ENCODE data around the gene SORBS1.

DNA sequence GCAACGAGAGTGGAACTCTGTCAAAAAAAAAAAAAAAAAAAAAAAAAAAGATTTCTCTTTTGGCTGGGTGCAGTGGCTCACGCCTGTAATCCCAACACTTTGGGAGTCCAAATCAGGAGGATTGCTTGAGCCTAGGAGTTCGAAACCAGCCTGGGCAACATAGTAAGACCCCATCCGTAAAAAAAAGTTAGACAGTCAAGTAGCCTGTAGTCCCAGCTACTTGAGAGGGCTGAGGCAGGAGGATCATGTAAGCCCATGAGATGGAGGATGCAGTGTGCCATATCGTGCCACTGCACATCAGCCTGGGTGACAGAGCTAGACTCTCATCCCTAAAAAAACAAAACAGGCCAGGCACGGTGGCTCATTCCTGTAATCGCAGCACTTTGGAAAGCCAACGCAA lies 295.6 kb downstream of the SORBS1 start:
- TF ChIP-seq, protein P1, sequence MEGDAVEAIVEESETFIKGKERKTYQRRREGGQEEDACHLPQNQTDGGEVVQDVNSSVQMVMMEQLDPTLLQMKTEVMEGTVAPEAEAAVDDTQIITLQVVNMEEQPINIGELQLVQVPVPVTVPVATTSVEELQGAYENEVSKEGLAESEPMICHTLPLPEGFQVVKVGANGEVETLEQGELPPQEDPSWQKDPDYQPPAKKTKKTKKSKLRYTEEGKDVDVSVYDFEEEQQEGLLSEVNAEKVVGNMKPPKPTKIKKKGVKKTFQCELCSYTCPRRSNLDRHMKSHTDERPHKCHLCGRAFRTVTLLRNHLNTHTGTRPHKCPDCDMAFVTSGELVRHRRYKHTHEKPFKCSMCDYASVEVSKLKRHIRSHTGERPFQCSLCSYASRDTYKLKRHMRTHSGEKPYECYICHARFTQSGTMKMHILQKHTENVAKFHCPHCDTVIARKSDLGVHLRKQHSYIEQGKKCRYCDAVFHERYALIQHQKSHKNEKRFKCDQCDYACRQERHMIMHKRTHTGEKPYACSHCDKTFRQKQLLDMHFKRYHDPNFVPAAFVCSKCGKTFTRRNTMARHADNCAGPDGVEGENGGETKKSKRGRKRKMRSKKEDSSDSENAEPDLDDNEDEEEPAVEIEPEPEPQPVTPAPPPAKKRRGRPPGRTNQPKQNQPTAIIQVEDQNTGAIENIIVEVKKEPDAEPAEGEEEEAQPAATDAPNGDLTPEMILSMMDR (IDR thresholded peaks at IDR 0.05): no peak
- TF ChIP-seq POLR2A (IDR thresholded peaks at IDR 0.05): no peak
